T-helper 1 cell treated with Interleukin-12 subunit alpha and Interleukin-12 subunit beta and Interleukin-4 antibody, amounts not matched to agents 30 μg/mL and 1 μg/mL, for 36 hours (primary cell): Measurements from ENCODE around the gene ZNF616.
A peak's percentile ranks its signal among the peaks of the same experiment; 100 is the strongest.
"Not testable (repeated sequence)": the region's sequence is repeated elsewhere in the genome, so short reads cannot be mapped to it uniquely, and the experiment has no call there.

Source experiments
- H3K27ac Mint-ChIP-seq: one replicate; pipeline ENCODE4 v1.8.0; 2021; ENCODE audit warnings: mild to moderate bottlenecking, mixed read lengths
- H3K27me3 Mint-ChIP-seq: one replicate; pipeline ENCODE4 v1.8.0; 2021; ENCODE audit warnings: low read depth, mixed read lengths
- H3K36me3 Mint-ChIP-seq: one replicate; pipeline ENCODE4 v1.8.0; 2021; ENCODE audit warnings: low read depth, mixed read lengths
- H3K4me1 Mint-ChIP-seq: one replicate; pipeline ENCODE4 v1.8.0; 2021; ENCODE audit warnings: low read depth, mixed read lengths
- H3K4me3 Mint-ChIP-seq: one replicate; pipeline ENCODE4 v1.8.0; 2021; ENCODE audit warnings: mild to moderate bottlenecking, moderate library complexity, mixed read lengths
- H3K9me3 Mint-ChIP-seq: one replicate; pipeline ENCODE4 v1.8.0; 2021; ENCODE audit warnings: mixed read lengths

ZNF616 gene

DNA sequence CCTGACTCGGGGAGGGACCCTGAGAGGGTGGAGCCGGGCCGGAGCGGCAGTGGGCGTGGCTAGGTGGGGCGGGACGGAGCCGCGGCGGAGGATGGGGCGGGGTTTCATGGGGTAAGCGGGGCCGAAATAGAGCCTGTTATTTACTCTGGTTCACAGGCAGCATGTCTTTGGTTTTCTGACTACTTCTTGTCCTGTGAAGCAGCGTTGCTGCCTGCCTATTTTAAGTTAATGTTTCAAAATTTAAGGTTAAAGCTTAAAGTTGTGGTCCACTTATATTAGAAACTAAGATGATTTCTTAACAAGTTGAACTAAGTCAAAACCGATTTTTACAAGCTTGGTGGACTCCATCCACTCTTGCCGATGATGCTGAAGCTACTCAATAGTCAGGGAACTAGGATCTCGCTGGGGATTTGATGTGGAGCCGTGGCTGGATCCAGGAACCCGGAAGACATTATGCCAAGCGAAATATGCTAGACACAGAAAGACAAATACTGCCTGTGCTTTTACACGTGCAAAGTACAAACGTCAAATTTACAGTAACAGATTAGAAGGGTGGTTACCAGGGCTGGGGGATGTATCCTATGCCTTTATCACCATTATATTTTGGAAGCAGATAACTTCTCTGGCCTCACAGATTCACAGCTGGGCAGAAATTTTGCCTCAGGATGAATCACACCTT, 433 bp upstream of the ZNF616 start:
- Mint-ChIP-seq H3K27me3 (no peaks in the 10 kb centered on the region), H3K27ac (peak overlapping the region; percentile 87), H3K36me3 (peaks cover 25% of the 10 kb centered on the region), H3K4me3 (peak overlapping the region; percentile 94), H3K9me3 (peaks cover 37% of the 10 kb centered on the region), H3K4me1 (peaks cover 17% of the 10 kb centered on the region)

DNA sequence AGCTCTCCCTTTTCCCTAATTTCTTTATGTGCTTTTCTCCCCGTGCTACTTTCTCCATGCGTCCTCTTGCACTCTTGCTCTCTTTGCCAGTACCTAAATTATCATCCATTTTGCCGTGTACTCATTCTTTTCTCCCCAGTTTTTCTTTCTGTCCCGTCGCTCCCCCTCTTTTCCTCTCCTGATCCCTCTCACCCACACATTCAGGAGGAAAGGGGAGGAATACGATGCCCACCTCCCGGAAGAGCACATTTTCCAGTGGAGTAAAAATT, 821 bp downstream of the ZNF616 start:
- peaks cover 42% of the 10 kb centered on the region for H3K9me3 Mint-ChIP-seq
- H3K36me3 Mint-ChIP-seq: peaks cover 32% of the 10 kb centered on the region
- H3K27ac Mint-ChIP-seq: peak overlapping the region; percentile 87
- peaks cover 17% of the 10 kb centered on the region for H3K4me1 Mint-ChIP-seq
- peak overlapping the region; percentile 94 for H3K4me3 Mint-ChIP-seq
- no peaks in the 10 kb centered on the region for H3K27me3 Mint-ChIP-seq

DNA sequence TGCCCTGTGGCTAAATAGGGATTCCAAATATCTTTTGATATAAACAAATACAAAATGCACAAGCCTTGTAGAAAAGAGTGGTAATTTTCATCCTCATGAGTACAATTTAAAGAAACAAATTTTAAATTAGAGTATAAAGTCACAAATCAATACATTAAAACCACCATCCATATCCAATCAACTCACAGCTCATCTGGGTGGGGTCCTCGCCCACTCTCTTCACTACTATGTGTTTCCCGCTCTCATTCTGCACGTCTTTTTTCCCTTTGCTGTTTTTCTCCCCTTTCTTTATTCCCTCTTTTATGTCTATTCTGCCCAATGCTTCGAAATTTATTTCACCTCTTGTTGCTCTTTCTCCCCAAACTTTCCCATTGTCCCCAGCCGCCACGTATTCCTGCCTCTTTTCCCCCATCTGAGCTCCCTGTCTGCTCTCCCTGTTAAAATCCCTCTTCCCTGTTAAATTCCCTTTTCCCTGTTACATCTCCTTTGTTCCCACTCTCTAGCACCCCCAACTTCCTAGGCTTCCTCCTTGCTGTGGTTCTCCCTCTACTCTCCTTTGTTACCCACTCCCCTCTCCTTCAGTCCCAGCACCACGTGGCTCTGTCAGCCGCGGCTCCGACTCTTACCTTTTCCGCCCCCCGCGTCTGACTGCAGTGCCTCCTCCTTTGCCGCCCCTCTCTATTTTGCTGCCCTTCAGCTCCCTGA, 1.3 kb downstream of the ZNF616 start:
- Mint-ChIP-seq H3K27ac (peak overlapping the region; percentile 87), H3K4me3 (peak overlapping the region; percentile 94), H3K27me3 (no peaks in the 10 kb centered on the region), H3K36me3 (peaks cover 34% of the 10 kb centered on the region), H3K4me1 (peaks cover 17% of the 10 kb centered on the region), H3K9me3 (peaks cover 45% of the 10 kb centered on the region)

DNA sequence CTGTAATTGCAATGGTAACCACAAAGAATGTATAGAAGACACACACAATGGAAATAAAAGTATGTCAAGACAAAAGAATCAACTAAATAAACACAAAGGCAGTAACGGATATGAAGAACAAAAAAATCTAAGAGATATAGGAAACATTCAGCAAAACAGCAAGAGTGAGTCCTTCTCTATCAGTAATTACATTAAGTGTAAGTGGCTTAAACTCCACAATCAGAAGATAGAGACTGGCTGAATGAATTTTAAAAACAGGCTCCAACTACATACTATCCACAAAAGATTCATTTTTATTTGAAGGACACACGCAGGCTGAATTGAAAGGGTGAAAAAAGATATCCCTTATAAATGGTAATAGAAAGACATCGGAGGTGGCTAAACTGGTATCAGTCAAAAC, 19.5 kb downstream of the ZNF616 start:
- H3K4me1 Mint-ChIP-seq: no peaks in the 10 kb centered on the region
- no peaks in the 10 kb centered on the region for H3K27me3 Mint-ChIP-seq
- peaks cover 72% of the 10 kb centered on the region for H3K9me3 Mint-ChIP-seq
- H3K27ac Mint-ChIP-seq: no peak overlapping the region
- H3K36me3 Mint-ChIP-seq: peaks cover 70% of the 10 kb centered on the region
- H3K4me3 Mint-ChIP-seq: no peak overlapping the region

DNA sequence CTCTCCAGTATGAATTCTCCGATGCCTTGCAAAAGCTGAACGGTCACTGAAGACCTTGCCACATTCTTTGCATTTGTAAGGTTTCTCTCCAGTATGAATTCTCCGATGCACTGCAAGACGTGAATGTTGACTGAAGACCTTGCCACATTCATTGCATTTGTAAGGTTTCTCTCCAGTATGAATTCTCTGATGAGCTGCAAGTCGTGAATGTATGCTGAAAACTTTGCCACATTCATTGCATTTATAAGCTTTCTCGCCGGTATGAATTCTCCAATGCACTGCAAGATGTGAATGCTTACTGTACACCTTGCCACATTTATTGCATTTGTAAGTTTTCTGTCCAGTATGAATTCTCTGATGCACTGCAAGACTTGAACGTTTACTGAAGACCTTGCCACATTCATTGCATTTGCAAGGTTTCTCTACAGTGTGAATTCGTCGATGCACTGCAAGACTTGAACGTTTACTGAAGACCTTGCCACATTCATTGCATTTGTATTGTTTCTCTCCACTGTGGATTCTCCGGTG, 24.1 kb downstream of the ZNF616 start:
- H3K27me3 Mint-ChIP-seq: no peaks in the 10 kb centered on the region
- H3K36me3 Mint-ChIP-seq: peaks cover 53% of the 10 kb centered on the region
- H3K4me3 Mint-ChIP-seq: no peak overlapping the region
- H3K9me3 Mint-ChIP-seq: peaks cover 82% of the 10 kb centered on the region
- no peaks in the 10 kb centered on the region for H3K4me1 Mint-ChIP-seq
- H3K27ac Mint-ChIP-seq: no peak overlapping the region

DNA sequence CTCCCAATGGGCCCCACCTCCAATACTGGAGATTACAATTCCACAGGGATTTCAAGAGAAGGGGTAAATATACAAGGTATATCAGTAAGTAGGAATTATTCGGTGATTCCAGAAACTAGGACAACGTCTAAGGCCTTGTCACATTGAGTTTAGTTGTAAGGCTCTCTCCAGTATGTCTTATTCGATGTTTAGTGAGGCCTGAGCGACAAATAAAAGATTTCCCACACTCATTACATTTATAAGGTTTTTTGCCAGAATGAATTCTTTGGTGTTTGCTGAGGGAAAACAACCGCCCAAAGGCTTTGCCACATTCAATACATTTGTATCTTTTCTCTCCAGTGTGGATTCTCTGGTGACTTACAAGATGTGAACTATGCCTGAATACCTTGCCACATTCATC, 25.0 kb downstream of the ZNF616 start:
- Mint-ChIP-seq H3K27ac (no peak overlapping the region), H3K9me3 (peaks cover 82% of the 10 kb centered on the region), H3K27me3 (no peaks in the 10 kb centered on the region), H3K36me3 (peaks cover 44% of the 10 kb centered on the region), H3K4me3 (no peak overlapping the region), H3K4me1 (no peaks in the 10 kb centered on the region)

DNA sequence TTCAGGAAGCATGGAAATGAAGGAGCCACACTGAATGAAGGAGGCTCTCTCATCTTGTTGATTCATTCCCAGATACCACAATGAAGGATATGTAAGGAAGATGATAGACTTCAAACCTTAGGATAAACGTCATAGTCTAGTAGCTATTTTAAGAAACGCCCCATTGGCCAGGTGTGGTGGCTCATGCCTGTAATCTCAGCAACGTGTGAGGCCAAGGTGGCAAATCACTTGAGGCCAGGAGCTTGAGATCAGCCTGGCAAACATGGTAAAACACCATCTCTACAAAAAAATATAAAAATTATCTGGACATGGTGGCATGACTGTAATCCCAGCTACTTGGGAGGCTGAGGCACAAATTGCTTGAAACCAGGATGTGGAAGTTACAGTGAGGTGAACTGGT, 27.1 kb downstream of the ZNF616 start:
- Mint-ChIP-seq H3K4me3 (no peak overlapping the region), H3K4me1 (no peaks in the 10 kb centered on the region), H3K36me3 (peaks cover 29% of the 10 kb centered on the region), H3K27me3 (no peaks in the 10 kb centered on the region), H3K9me3 (peaks cover 80% of the 10 kb centered on the region), H3K27ac (no peak overlapping the region)

DNA sequence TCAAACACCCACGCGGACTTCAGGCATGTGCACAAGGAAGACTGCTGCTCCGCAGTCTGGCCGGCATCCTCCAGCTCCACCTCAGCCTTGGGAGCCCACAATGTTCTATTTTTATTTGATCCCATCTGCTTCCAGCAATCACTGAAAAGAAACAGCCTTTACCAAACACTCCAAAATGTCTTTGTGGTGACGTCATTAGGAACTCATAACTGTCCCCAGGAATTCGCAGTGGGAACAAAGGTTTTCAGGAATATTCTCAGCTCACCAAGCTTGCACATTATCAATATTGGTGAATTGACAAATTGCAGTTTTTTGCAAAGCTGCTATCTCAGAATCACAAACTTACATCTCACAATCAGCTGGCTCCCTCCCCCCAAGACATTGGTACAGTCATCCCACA, 29.0 kb downstream of the ZNF616 start:
- Mint-ChIP-seq H3K9me3 (peaks cover 80% of the 10 kb centered on the region), H3K27me3 (no peaks in the 10 kb centered on the region), H3K4me3 (no peak overlapping the region), H3K36me3 (peaks cover 18% of the 10 kb centered on the region), H3K4me1 (no peaks in the 10 kb centered on the region), H3K27ac (no peak overlapping the region)

DNA sequence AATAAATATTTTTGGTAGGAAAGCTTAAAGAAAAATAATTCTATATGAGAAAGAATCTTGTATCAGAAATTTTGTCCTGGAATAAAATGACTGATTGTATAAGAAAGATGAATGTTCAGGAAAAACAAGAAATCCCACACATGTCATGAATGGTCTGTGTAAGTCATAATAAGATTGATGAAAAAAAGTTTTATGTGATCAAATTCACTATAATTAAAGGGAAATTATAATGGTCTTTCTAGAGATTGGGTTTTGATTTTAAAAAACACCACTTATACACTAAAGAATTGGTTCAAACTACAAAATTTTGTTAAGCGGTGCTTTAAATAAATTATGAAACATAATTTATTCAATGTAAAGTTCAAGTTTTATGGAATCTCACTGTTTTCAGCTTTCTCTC, 37.0 kb downstream of the ZNF616 start:
- no peaks in the 10 kb centered on the region for H3K4me1 Mint-ChIP-seq
- no peak overlapping the region for H3K27ac Mint-ChIP-seq
- H3K27me3 Mint-ChIP-seq: no peaks in the 10 kb centered on the region
- peaks cover 2% of the 10 kb centered on the region for H3K36me3 Mint-ChIP-seq
- no peak overlapping the region for H3K4me3 Mint-ChIP-seq
- H3K9me3 Mint-ChIP-seq: peaks cover 47% of the 10 kb centered on the region

DNA sequence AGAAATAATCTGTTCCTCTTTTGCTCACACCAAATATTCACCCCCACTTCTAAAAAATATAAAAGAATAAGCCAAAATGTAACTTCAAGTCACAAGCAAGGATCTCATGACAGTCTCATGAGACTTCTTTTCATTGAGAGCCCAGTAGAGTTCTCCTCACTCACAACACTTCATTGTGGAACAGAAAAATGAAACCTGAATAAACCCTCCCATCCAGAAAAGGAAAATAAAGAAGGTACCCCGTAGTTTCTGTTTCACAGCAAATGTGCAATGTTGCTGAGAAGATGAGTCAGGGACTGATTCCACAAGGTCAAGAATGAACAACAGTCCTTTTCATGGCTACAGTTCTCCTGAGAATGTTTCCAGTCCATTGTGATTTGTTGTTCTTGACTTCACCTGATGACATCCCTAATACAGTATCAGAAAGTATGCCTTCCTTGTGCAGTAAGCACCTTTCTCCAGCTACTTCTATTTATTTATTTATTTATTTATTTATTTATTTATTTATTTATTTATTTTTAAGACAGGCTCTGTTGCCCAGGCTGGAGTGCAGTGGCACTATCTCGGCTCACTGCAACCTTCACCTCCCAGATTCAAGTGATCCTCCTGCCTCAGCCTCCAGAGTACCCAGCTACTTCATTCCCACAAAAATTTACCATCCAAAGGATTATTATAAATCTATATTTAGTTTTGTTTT, 37.7 kb downstream of the ZNF616 start:
- peaks cover 2% of the 10 kb centered on the region for H3K36me3 Mint-ChIP-seq

DNA sequence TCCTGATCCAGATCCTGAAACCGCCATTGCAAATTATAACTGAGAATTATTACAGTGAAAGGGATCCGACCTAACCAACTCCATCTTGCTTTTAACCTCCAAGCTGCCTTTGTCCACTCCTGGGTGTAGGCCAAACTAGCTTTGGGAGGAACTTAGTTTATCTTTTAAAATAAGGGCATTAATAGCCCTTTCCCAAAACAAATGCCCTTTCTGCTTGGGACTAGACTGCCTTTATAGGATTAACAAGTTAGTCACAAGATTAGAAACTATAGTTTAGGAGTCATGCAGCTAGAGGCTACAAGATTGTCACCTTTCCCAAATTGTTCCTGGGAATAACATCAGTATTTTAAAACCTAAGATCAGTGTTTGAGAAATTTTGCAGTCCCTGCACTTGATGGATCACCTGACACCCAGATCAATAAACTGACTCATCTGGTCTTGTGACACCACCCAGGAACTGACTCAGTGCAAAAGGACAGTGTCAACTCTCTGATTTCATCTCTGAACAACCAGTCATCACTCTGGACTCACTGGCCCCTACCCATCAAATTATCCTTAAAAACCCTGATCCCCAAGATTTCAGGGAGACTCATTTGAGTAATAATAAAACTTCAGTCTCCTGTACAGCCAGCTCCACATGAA, 40.1 kb downstream of the ZNF616 start:
- Mint-ChIP-seq H3K27ac (no peak overlapping the region), H3K36me3 (peaks cover 11% of the 10 kb centered on the region), H3K9me3 (peaks cover 54% of the 10 kb centered on the region), H3K27me3 (no peaks in the 10 kb centered on the region), H3K4me3 (no peak overlapping the region), H3K4me1 (peaks cover 10% of the 10 kb centered on the region)

More for the DNA sequence above, 37.7 kb downstream of the ZNF616 start:
- H3K27me3 Mint-ChIP-seq: no peaks in the 10 kb centered on the region
- no peak overlapping the region for H3K4me3 Mint-ChIP-seq
- no peaks in the 10 kb centered on the region for H3K4me1 Mint-ChIP-seq
- peaks cover 46% of the 10 kb centered on the region for H3K9me3 Mint-ChIP-seq
- no peak overlapping the region for H3K27ac Mint-ChIP-seq

DNA sequence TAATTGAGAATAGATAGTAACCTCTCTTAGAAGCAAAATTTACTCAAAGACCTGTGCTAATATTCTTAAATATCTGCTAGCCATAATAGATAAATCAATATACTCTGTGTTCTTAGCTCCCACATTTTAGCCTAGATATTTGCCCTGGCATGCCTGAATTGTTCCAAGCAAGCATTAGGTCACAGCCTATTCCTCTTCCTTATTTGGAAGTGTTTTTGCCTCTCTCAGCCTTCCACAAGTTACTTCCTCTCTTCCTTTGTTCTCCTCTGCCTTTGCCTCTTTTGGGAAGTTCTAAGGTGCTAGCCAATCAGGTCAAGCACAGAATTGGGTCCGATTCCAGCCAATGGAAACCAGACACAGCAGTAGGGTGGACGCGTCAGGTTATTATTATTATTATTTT, 43.3 kb downstream of the ZNF616 start:
- H3K9me3 Mint-ChIP-seq: peaks cover 75% of the 10 kb centered on the region
- H3K27ac Mint-ChIP-seq, H3K27me3 Mint-ChIP-seq: not testable (repeated sequence)
- H3K4me3 Mint-ChIP-seq: peak overlapping the region; percentile 96
- peaks cover 24% of the 10 kb centered on the region for H3K4me1 Mint-ChIP-seq
- peaks cover 40% of the 10 kb centered on the region for H3K36me3 Mint-ChIP-seq

DNA sequence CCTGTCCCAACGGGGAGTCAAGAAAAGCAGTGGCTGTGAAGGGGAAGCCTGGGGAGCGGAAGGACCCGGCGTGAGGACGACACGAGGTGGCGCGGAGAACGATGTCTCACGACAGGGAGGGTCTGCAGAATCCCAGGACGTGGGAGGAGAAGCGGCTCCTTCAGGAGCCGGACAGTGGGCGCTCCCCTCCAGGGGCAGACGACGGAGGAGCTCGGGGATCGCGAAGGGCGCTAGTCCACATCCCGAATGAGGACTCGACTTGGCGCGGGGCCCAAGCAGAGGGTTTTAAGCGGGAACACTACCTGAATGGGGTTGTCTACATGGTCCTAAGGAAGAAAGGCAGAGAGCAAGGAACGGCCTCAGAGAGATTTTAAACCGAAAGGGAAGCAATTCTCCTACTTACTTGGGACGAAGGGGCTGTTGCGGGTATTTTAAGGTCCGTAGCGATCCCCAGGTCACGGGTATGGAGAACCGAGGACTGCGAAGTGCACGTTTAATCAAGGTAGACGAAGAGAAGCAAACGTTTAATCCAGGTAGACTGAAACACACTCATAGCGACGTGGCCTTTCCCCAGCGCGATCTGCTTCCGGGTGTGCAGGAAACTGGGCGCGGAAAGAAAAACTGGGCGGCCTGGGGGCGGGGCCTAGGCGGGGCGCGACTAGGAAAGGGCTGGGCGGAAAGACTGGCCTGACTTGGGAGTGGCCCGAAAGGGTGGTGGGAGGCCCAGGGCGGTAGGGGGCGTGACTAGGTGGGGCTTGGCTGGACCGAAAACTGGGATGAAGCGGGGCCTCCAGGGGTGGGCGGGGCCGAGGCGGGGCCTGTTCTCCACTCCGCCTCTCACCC, 44.3 kb downstream of the ZNF616 start, which contains the start of gene ZNF841:
Gene ZNF841 (minus strand): TSS at position 594 of the 843 bp plus-strand sequence. CDS start 10,964 bp downstream, outside the sequence.
- H3K27me3 Mint-ChIP-seq: no peaks in the 10 kb centered on the region

More for the DNA sequence above, 44.3 kb downstream of the ZNF616 start, which contains the start of gene ZNF841:
- H3K4me1 Mint-ChIP-seq: peaks cover 24% of the 10 kb centered on the region
- H3K9me3 Mint-ChIP-seq: peaks cover 83% of the 10 kb centered on the region
- peak within 1 kb of the TSS; percentile 96 for H3K4me3 Mint-ChIP-seq
- peaks cover 50% of the 10 kb centered on the region for H3K36me3 Mint-ChIP-seq
- H3K27ac Mint-ChIP-seq: peak within 1 kb of the TSS; percentile 96
